PC-3 (cell line): ENCODE results near the gene ZC2HC1B. TPM values are rescaled to one million over a fixed set of nuclear protein-coding genes. Genes with fewer than 3 reads are reported as not detected.

Experiments used
- ATAC-seq: fragments of 200-7000 bp; cut with Tn5 transposase; 2 replicates; pipeline ENCODE4 v1.9.1; 2020; ENCODE audit warnings: mild to moderate bottlenecking, moderate library complexity
- BruUV-seq: library from RNA; stranded (reverse); fragments of 400-500 nt; replicated peaks from 2 replicates; lab custom pipeline; 2021; lab: Mats Ljungman, UMichigan
- CTCF ChIA-PET: fragments of 300-600 bp; sonication (Branson Sonifier 250); formaldehyde crosslinking; loops from one replicate; lab custom pipeline; 2022; ENCODE audit warnings: antibody characterized with exemption; lab: Charles Lee
- POLR2A ChIA-PET: fragments of 300-600 bp; sonication (Branson Sonifier 250); formaldehyde crosslinking; loops from one replicate; lab custom pipeline; 2022; ENCODE audit warnings: antibody characterized with exemption; ENCODE audit not compliant: unreplicated experiment; lab: Charles Lee
- DNase-seq: peaks from one replicate; pipeline ENCODE4 v3.0.0-alpha.2; 2015
- H2AFZ ChIP-seq: fragments of 300-600 bp; sonication (generic); 2 replicates; pipeline ENCODE4 v1.6.0; 2016; ENCODE audit warnings: antibody characterized with exemption, low read length
- H3F3A ChIP-seq: fragments of 300-600 bp; sonication (generic); one replicate; pipeline ENCODE4 v1.6.0; 2017; ENCODE audit warnings: antibody characterized with exemption, low read length, control low read depth, mild to moderate bottlenecking; ENCODE audit not compliant: unreplicated experiment
- H3K27ac ChIP-seq: fragments of 300-600 bp; sonication (generic); 2 replicates; pipeline ENCODE4 v1.5.1; 2016; ENCODE audit warnings: mild to moderate bottlenecking, low read length
- H3K27me3 ChIP-seq: fragments of 300-600 bp; sonication (generic); 2 replicates; pipeline ENCODE4 v1.6.1; 2016; ENCODE audit warnings: low read length, mixed read lengths
- H3K36me3 ChIP-seq: fragments of 300-600 bp; sonication (generic); 2 replicates; pipeline ENCODE4 v1.6.1; 2016; ENCODE audit warnings: low read depth, mixed run types, low read length, mixed read lengths
- H3K4me1 ChIP-seq: fragments of 300-600 bp; sonication (generic); 2 replicates; pipeline ENCODE4 v1.5.1; 2016; ENCODE audit warnings: low read length; ENCODE audit not compliant: insufficient read depth
- H3K4me2 ChIP-seq: fragments of 300-600 bp; sonication (generic); 2 replicates; pipeline ENCODE4 v1.6.0; 2016; ENCODE audit warnings: low read length
- H3K4me3 ChIP-seq: fragments of 300-600 bp; sonication (generic); 2 replicates; pipeline ENCODE4 v1.5.1; 2016; ENCODE audit warnings: mild to moderate bottlenecking, low read length, mixed read lengths
- H3K79me2 ChIP-seq: fragments of 300-600 bp; sonication (generic); 2 replicates; pipeline ENCODE4 v1.6.1; 2017; ENCODE audit warnings: low read length, mixed read lengths
- H3K9ac ChIP-seq: fragments of 300-600 bp; sonication (generic); 2 replicates; pipeline ENCODE4 v1.6.0; 2016; ENCODE audit warnings: mild to moderate bottlenecking, low read length
- H3K9me2 ChIP-seq: fragments of 300-600 bp; sonication (generic); replicated peaks from 2 replicates; pipeline ENCODE4 v1.6.1; 2016; ENCODE audit warnings: mixed run types, low read length, mixed read lengths
- H3K9me3 ChIP-seq: fragments of 300-600 bp; sonication (generic); 2 replicates; pipeline ENCODE4 v1.6.1; 2016; ENCODE audit warnings: low read length, mixed read lengths
- H4K20me1 ChIP-seq: fragments of 300-600 bp; sonication (generic); 2 replicates; pipeline ENCODE4 v1.6.1; 2016; ENCODE audit warnings: low read length, mixed read lengths
- EZH2 ChIP-seq: fragments of 300-600 bp; sonication (generic); IDR thresholded peaks from one replicate; pipeline ENCODE4 v1.6.1; 2017; ENCODE audit warnings: antibody characterized with exemption, mild to moderate bottlenecking, low read length; ENCODE audit not compliant: unreplicated experiment
- EZH2phosphoT487 ChIP-seq: fragments of 300-600 bp; sonication (generic); IDR thresholded peaks from 2 replicates; pipeline ENCODE4 v1.6.1; 2018; ENCODE audit warnings: mild to moderate bottlenecking, antibody characterized with exemption, low read length, borderline replicate concordance
- intact Hi-C: fragments of 100-400 bp; cut with micrococcal nuclease; formaldehyde crosslinking; loops from 2 replicates; pipeline ENCODE4 v1.9.0; 2023
- total RNA-seq: library from RNA; depleted of rRNA; stranded (reverse); fragments of >200 nt; gene quantifications from 2 replicates; pipeline ENCODE4 v1.2.3, GENCODE V29; 2014
- TF ChIP-seq, protein P1 (sequence below): fragments of 300-600 bp; sonication (generic); conservative IDR thresholded peaks from 2 replicates; pipeline ENCODE4 v1.5.1; 2017; ENCODE audit warnings: antibody characterized with exemption, low read depth, mild to moderate bottlenecking, low read length

Gene ZC2HC1B
- total RNA-seq, 1 experiment from 2014 or later = not detected

DNA sequence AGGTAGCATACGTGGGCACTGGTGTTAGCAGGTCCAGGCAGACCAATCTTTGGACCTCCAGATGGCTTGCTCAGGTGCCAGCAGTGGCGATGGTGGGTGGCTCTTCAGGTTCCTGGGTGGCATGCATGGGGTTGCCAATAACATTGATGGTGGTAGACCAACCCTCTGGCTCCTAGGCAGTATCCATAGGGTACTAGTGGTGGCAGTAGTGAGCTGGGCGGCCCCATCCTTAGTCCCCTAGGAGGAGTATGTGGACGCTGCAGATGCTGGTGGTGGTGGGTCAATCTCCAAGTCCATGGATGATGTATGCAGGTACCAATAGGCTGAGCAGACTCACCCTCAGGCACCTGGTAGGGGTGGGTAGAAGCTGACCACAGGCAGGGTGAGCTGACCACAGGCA lies 70.6 kb downstream of the ZC2HC1B start:
- Histone ChIP-seq H3K9ac (no peak overlapping the region), H3K4me1 (no peaks in the 10 kb centered on the region), H3K27me3 (no peaks in the 10 kb centered on the region), H3K4me3 (no peak overlapping the region), H3K9me3 (no peaks in the 10 kb centered on the region), H3K4me2 (no peak overlapping the region), H3K27ac (no peak overlapping the region), H3K79me2 (no peaks in the 10 kb centered on the region), H3F3A (no peaks in the 10 kb centered on the region), H2AFZ (no peak overlapping the region), H4K20me1 (no peaks in the 10 kb centered on the region), H3K9me2 (no peaks in the 10 kb centered on the region), H3K36me3 (no peaks in the 10 kb centered on the region; the same call in 1 of the 2 replicates)
- no peak for TF ChIP-seq EZH2phosphoT487
- TF ChIP-seq, protein P1, sequence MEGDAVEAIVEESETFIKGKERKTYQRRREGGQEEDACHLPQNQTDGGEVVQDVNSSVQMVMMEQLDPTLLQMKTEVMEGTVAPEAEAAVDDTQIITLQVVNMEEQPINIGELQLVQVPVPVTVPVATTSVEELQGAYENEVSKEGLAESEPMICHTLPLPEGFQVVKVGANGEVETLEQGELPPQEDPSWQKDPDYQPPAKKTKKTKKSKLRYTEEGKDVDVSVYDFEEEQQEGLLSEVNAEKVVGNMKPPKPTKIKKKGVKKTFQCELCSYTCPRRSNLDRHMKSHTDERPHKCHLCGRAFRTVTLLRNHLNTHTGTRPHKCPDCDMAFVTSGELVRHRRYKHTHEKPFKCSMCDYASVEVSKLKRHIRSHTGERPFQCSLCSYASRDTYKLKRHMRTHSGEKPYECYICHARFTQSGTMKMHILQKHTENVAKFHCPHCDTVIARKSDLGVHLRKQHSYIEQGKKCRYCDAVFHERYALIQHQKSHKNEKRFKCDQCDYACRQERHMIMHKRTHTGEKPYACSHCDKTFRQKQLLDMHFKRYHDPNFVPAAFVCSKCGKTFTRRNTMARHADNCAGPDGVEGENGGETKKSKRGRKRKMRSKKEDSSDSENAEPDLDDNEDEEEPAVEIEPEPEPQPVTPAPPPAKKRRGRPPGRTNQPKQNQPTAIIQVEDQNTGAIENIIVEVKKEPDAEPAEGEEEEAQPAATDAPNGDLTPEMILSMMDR = no peak
- TF ChIP-seq EZH2 = no peak
- no peak for DNase-seq
- BruUV-seq = no TSS peak
- intact Hi-C loops = no loop called here
- CTCF ChIA-PET = no interaction called here
- POLR2A ChIA-PET = no interaction called here
- ATAC-seq = no peak

DNA sequence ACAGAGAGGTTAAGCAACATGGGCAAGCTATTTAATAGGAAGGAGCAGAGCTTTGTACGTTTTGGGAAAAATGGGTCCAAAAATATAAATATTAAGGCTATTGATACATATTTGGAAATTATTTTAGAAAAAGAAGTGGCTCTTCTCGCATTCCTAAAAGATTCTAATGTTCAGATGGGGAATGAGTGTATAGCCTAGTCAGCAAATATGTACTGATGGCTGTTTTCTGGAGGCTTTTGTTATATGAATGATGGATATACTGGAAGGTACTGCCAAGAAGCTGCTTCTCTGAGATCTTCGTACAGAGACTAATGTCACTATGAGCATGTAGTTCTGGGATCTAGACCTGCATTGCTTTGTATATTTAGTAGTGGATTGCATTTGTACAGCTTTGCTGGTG lies 72.1 kb downstream of the ZC2HC1B start:
- Histone ChIP-seq H3K4me3 (no peak overlapping the region), H3K4me1 (no peaks in the 10 kb centered on the region), H3K9me3 (no peaks in the 10 kb centered on the region), H3K36me3 (peaks cover 3% of the 10 kb centered on the region; the same call in 1 of the 2 replicates), H3K79me2 (no peaks in the 10 kb centered on the region), H3K27ac (no peak overlapping the region), H3F3A (no peaks in the 10 kb centered on the region), H3K27me3 (no peaks in the 10 kb centered on the region), H3K4me2 (no peak overlapping the region), H3K9me2 (no peaks in the 10 kb centered on the region), H2AFZ (no peak overlapping the region), H4K20me1 (no peaks in the 10 kb centered on the region), H3K9ac (no peak overlapping the region)
- no TSS peak for BruUV-seq
- DNase-seq (no peak), ATAC-seq (no peak)
- TF ChIP-seq EZH2 = no peak
- TF ChIP-seq, protein P1 = no peak
- TF ChIP-seq EZH2phosphoT487 = no peak
- POLR2A ChIA-PET = interaction anchor here (0.6 kb wide), 1 partner anchor 92 kb away, joined by 5 read pairs; no protein-coding TSS in a partner anchor
- intact Hi-C loops = no loop called here
- CTCF ChIA-PET = no interaction called here

DNA sequence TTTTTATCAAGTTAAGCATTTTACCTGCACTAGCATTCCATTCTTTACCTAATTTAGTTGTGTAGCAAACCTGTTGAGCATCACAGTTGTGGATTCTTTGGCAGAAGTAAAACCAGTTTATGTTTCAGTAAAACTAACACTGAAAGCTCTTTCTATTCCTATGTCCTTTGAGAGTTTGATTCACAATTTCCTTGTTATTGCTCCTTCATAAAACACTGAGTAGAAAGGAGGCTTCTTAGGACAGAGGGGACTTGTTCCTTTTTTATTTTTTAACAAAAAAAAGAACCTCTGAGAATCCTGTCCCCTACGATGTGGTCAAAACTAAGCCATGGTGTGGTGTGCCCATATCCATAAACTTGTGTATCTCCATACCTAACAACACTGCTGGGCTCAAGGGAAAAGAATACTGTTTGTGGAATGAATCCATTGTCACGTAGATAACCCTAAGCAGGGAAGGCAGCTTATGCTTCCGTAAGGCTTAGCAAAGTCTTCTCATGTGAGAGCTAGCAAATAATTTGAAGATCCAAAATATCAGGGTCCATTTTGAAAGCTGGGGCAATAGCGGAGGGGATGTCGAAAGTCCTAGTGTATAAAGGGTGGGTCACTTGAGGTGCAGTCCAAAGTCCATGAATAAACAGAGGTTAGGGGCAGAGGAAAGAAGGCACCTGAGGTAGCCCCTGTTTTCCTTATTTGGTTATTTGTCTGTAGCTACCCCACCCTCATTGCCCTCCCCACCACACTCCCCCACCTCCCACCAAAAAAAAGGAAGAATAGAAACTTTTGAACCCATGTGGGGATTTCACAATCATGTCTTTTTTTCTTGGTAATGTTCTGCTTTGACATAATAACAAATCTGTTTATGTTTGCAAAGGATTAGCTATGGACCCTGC lies 72.7 kb downstream of the ZC2HC1B start:
- no peak overlapping the region for H3K4me2 ChIP-seq
- no TSS peak for BruUV-seq
- intact Hi-C loops = no loop called here

More for the DNA sequence above, 72.7 kb downstream of the ZC2HC1B start:
- Histone ChIP-seq H3K27me3 (no peaks in the 10 kb centered on the region), H3K27ac (no peak overlapping the region), H3K36me3 (peaks cover 3% of the 10 kb centered on the region; the same call in 1 of the 2 replicates), H3K9me2 (no peaks in the 10 kb centered on the region), H3K9me3 (no peaks in the 10 kb centered on the region), H4K20me1 (no peaks in the 10 kb centered on the region), H3F3A (no peaks in the 10 kb centered on the region), H3K4me3 (no peak overlapping the region), H3K4me1 (no peaks in the 10 kb centered on the region), H3K9ac (no peak overlapping the region), H2AFZ (no peak overlapping the region), H3K79me2 (no peaks in the 10 kb centered on the region)
- ChIA-PET POLR2A (interaction anchor here (0.6 kb wide), 1 partner anchor 92 kb away, joined by 5 read pairs; no protein-coding TSS in a partner anchor), CTCF (no interaction called here)
- ATAC-seq (no peak), DNase-seq (no peak)
- TF ChIP-seq EZH2 = no peak
- TF ChIP-seq EZH2phosphoT487 = no peak
- TF ChIP-seq, protein P1 = no peak
